HUDEP-2 (cell line): ENCODE measurements around the gene GPR65.

Experiments
- DNase-seq, 76 experiments: peaks; one replicate each; lab custom pipeline; 2025; ENCODE audit not compliant: unreplicated experiment in 76 of 76; lab: John Stamatoyannopoulos, UW

GPR65 gene

GRCh38 chr14:88005050-88005481 is at the start of gene GPR65:
GPR65 (plus strand) TSS chr14:88005135; CDS start chr14:88010848, 5,713 bp downstream.
- no peak for DNase-seq

- no peak for DNase-seq
Measured at GRCh38 chr14:87955501-87955900, 49.4 kb upstream of the GPR65 start.

- no peak for DNase-seq
Measured at GRCh38 chr14:87960013-87960787, 44.7 kb upstream of the GPR65 start.

- DNase-seq, result no peak
Measured at GRCh38 chr14:87961246-87961645, 43.7 kb upstream of the GPR65 start.

GRCh38 chr14:87966816-87967215 is 38.1 kb upstream of the GPR65 start:
- DNase-seq, result no peak

GRCh38 chr14:87967496-87967895 is 37.4 kb upstream of the GPR65 start:
- no peak for DNase-seq

GRCh38 chr14:87971010-87971409 is 33.9 kb upstream of the GPR65 start:
- DNase-seq, result peak in 1 of 76 experiments; percentile 9

- DNase-seq, result no peak
Measured at GRCh38 chr14:87975636-87976035, 29.3 kb upstream of the GPR65 start.

GRCh38 chr14:87979689-87980088 is 25.2 kb upstream of the GPR65 start:
- no peak for DNase-seq

GRCh38 chr14:87989221-87989955 is 15.5 kb upstream of the GPR65 start:
- DNase-seq, result peak in 9 of 76 experiments; percentile 1 to 24 (median 11)

GRCh38 chr14:87989956-87990299 is 15.0 kb upstream of the GPR65 start:
- DNase-seq, result no peak

- no peak for DNase-seq
Measured at GRCh38 chr14:87990682-87991081, 14.3 kb upstream of the GPR65 start.

GRCh38 chr14:87992346-87992717 is 12.6 kb upstream of the GPR65 start:
- peak in 32 of 76 experiments; percentile 6 to 81 (median 46) for DNase-seq

GRCh38 chr14:87992718-87993628 is 12.0 kb upstream of the GPR65 start, which contains the start of gene GALC:
GALC (minus strand) TSS chr14:87993182; CDS start chr14:87993164, 18 bp downstream.
- DNase-seq, result peak in 75 of 76 experiments; percentile 70 to 95 (median 90)

- DNase-seq, result peak in 1 of 76 experiments; percentile 8
Measured at GRCh38 chr14:87994974-87995373, 10.0 kb upstream of the GPR65 start.

GRCh38 chr14:87995500-87996290 is 9.2 kb upstream of the GPR65 start:
- peak in 64 of 76 experiments; percentile 3 to 78 (median 40) for DNase-seq

GRCh38 chr14:87996291-87996592 is 8.7 kb upstream of the GPR65 start:
- no peak for DNase-seq

GRCh38 chr14:87998482-87998881 is 6.5 kb upstream of the GPR65 start:
- peak in 1 of 76 experiments; percentile 29 for DNase-seq

- DNase-seq, result no peak
Measured at GRCh38 chr14:87999277-87999676, 5.7 kb upstream of the GPR65 start.

GRCh38 chr14:88002421-88003075 is 2.4 kb upstream of the GPR65 start:
- no peak for DNase-seq
